ENCODE results near the gene PRSS12. TPM values are rescaled to one million over a fixed set of nuclear protein-coding genes. Genes with fewer than 3 reads are reported as not detected.

The PRSS12 gene
- total and polyA plus RNA-seq, 2 experiments from 2014 or later, result 8.2 to 14.4 TPM

DNA sequence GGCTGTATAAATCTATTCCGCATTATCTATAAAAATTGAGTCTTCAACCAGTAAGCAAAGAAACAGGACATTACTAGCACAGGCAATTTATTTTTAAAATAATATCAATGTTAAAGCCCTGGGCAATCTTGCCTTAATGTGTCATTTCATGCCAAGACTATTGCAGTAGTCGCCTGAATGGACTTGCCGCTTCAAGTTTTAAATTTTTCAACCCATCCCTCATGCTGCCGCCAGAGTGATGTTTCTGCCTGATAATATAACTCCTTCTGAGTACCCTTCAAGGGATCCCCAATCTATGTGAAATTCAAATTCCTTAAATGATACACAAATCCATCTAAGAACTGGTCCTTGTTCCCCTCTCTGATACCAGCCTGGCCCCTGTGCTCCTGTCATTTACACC is 66.9 kb downstream of the PRSS12 start:
- DNase-seq (ENCODE audit: low spot score), result no peak
- peaks cover 6% of the 10 kb centered on the region for H3K4me1 ChIP-seq (ENCODE audit: insufficient read depth)
- TF ChIP-seq EZH2 (IDR thresholded peaks at IDR 0.05; ENCODE audit: borderline replicate concordance), result no peak
- TF ChIP-seq, protein P1, sequence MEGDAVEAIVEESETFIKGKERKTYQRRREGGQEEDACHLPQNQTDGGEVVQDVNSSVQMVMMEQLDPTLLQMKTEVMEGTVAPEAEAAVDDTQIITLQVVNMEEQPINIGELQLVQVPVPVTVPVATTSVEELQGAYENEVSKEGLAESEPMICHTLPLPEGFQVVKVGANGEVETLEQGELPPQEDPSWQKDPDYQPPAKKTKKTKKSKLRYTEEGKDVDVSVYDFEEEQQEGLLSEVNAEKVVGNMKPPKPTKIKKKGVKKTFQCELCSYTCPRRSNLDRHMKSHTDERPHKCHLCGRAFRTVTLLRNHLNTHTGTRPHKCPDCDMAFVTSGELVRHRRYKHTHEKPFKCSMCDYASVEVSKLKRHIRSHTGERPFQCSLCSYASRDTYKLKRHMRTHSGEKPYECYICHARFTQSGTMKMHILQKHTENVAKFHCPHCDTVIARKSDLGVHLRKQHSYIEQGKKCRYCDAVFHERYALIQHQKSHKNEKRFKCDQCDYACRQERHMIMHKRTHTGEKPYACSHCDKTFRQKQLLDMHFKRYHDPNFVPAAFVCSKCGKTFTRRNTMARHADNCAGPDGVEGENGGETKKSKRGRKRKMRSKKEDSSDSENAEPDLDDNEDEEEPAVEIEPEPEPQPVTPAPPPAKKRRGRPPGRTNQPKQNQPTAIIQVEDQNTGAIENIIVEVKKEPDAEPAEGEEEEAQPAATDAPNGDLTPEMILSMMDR (IDR thresholded peaks at IDR 0.05; ENCODE audit: poor library complexity), result no peak
- TF ChIP-seq EZH2phosphoT487 (IDR thresholded peaks at IDR 0.05; ENCODE audit: low read depth, severe bottlenecking, unreplicated experiment), result no peak
- H3K4me2 ChIP-seq, result no peak overlapping the region
- no peak overlapping the region for H3K27ac ChIP-seq
- no peaks in the 10 kb centered on the region for H3K27me3 ChIP-seq
- H3K36me3 ChIP-seq (replicated peaks; ENCODE audit: insufficient read depth, low read depth), result no peaks in the 10 kb centered on the region
- H4K20me1 ChIP-seq (ENCODE audit: insufficient read depth, poor library complexity, severe bottlenecking), result no peaks in the 10 kb centered on the region
- H3K4me3 ChIP-seq, result no peak overlapping the region
- no peaks in the 10 kb centered on the region for H3K9me3 ChIP-seq (ENCODE audit: low read depth)
- H3K79me2 ChIP-seq, result no peaks in the 10 kb centered on the region
- 98% methylated on average over 4 of the region's 4 CpGs for WGBS (ENCODE audit: low lambda C conversion rate, missing lambda C conversion rate)
- no peak overlapping the region for H2AFZ ChIP-seq
- no peaks in the 10 kb centered on the region for H3K9me2 ChIP-seq (replicated peaks; ENCODE audit: insufficient read depth)

DNA sequence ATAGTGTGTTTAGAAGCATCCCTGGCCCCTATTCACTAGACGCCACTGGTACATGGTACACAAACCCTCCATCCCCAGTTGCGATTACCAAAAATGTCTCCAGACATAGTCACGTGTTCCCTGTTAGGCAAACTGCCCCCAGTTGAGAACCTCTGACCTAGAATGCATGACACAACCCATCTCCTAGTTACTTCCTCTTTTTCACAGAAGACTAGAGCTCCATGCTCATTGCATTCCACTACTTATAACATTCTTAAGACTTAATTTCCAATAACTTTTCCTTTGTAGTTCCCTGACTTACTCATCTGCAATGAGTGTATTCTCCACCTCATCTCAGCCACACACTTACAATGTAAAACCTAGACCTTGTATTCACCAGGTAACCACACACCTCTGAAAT is 68.6 kb downstream of the PRSS12 start:
- H3K4me2 ChIP-seq, result no peak overlapping the region
- TF ChIP-seq EZH2phosphoT487 (IDR thresholded peaks at IDR 0.05; ENCODE audit: low read depth, severe bottlenecking, unreplicated experiment), result no peak
- TF ChIP-seq, protein P1 (IDR thresholded peaks at IDR 0.05; ENCODE audit: poor library complexity), result no peak
- no peak for TF ChIP-seq EZH2 (IDR thresholded peaks at IDR 0.05; ENCODE audit: borderline replicate concordance)
- no peaks in the 10 kb centered on the region for H3K9me3 ChIP-seq (ENCODE audit: low read depth)

DNA sequence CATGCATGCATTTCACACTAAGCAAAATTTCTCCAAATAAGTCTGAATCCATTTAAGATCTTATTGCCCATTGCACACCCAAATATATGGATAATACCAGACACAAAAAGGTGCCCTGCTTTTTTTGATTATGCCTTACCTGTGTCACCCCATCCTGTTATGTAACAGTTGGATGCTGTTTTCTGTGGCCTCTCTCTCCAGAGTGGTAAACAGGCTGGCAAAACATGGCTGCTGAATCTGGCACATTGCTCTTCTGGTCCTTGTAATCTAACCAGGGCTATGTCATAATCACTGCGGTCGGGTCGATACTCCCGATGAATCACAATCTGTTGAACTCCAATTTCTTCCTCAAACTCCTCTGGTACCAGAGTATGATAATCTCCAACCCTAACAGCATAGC is 70.1 kb downstream of the PRSS12 start:
- Histone ChIP-seq H3K4me2 (no peak overlapping the region), H3K4me1 (ENCODE audit: insufficient read depth) (peaks cover 19% of the 10 kb centered on the region), H2AFZ (no peak overlapping the region), H3K9me3 (ENCODE audit: low read depth) (no peaks in the 10 kb centered on the region), H3K4me3 (no peak overlapping the region), H3K27me3 (no peaks in the 10 kb centered on the region), H3K27ac (no peak overlapping the region), H4K20me1 (ENCODE audit: insufficient read depth, poor library complexity, severe bottlenecking) (no peaks in the 10 kb centered on the region), H3K79me2 (peaks cover 20% of the 10 kb centered on the region), H3K36me3 (replicated peaks; ENCODE audit: insufficient read depth, low read depth) (no peaks in the 10 kb centered on the region), H3K9me2 (replicated peaks; ENCODE audit: insufficient read depth) (no peaks in the 10 kb centered on the region)
- TF ChIP-seq EZH2 (IDR thresholded peaks at IDR 0.05; ENCODE audit: borderline replicate concordance), result no peak
- TF ChIP-seq, protein P1 (IDR thresholded peaks at IDR 0.05; ENCODE audit: poor library complexity), result no peak
- no peak for TF ChIP-seq EZH2phosphoT487 (IDR thresholded peaks at IDR 0.05; ENCODE audit: low read depth, severe bottlenecking, unreplicated experiment)
- DNase-seq (ENCODE audit: low spot score), result no peak
- WGBS (ENCODE audit: low lambda C conversion rate, missing lambda C conversion rate), result 74% methylated on average over 4 of the region's 4 CpGs

More for the DNA sequence above, 68.6 kb downstream of the PRSS12 start:
- H2AFZ ChIP-seq, result no peak overlapping the region
- H3K4me1 ChIP-seq (ENCODE audit: insufficient read depth), result peaks cover 16% of the 10 kb centered on the region
- no peaks in the 10 kb centered on the region for H3K36me3 ChIP-seq (replicated peaks; ENCODE audit: insufficient read depth, low read depth)
- DNase-seq (ENCODE audit: low spot score), result no peak
- no peaks in the 10 kb centered on the region for H4K20me1 ChIP-seq (ENCODE audit: insufficient read depth, poor library complexity, severe bottlenecking)
- H3K27ac ChIP-seq, result no peak overlapping the region
- no peaks in the 10 kb centered on the region for H3K27me3 ChIP-seq
- H3K4me3 ChIP-seq, result no peak overlapping the region
- peaks cover 12% of the 10 kb centered on the region for H3K79me2 ChIP-seq
- 85% methylated on average over 3 of the region's 3 CpGs for WGBS (ENCODE audit: low lambda C conversion rate, missing lambda C conversion rate)
- H3K9me2 ChIP-seq (replicated peaks; ENCODE audit: insufficient read depth), result no peaks in the 10 kb centered on the region
